WI38 (cell line): ENCODE data around the gene STRBP.

ENCODE experiments used
- H3K4me3 ChIP-seq: 2 replicates; pipeline ENCODE4 v1.5.1; 2011; ENCODE audit warnings: low read depth, mild to moderate bottlenecking, control low read depth, low read length
- CTCF ChIP-seq: IDR thresholded peaks from 2 replicates; pipeline ENCODE4 v1.5.1; 2012; ENCODE audit warnings: low read depth, mild to moderate bottlenecking, control low read depth, low read length

STRBP gene

DNA sequence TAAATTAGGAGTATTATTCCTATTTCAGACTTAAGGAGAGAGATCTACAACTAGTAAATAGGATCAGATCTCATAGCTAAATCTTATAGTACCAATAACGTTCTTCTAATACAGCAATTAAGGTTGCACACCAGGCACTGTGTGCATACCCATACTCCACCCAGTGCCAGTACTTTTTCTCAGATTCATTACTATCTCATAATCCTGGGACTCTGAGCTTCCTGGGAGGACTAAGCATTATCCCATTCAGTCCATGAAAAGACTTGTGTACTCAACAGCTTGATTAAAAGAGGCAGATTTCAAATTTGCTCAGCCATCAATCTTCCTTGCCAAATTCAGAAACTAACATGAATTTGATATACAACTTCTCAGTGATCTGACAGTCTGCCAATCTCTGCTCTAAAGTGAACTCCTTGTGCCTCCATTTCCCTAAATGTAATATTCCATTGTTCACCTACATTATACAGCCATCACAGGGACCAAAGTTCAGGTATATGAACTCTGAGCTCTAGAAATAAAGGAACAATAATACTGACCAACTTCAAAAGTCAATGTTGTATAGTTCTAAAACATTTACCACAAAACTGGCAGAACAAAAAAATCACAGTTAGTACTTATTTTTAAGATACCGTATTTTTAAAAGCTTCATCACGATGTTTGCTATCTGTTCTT, 7.2 kb downstream of the STRBP start:
- TF ChIP-seq CTCF = no peak
- no peak overlapping the region for H3K4me3 ChIP-seq

GRCh38 chr9:123260340-123260739, 8.0 kb downstream of the STRBP start:
- no peak overlapping the region for H3K4me3 ChIP-seq
- no peak for TF ChIP-seq CTCF

- no peak overlapping the region for H3K4me3 ChIP-seq
Observed at GRCh38 chr9:123257276-123257675, 11.1 kb downstream of the STRBP start.

GRCh38 chr9:123255718-123256117, 12.7 kb downstream of the STRBP start:
- TF ChIP-seq CTCF = no peak
- H3K4me3 ChIP-seq = no peak overlapping the region

More at GRCh38 chr9:123257276-123257675, 11.1 kb downstream of the STRBP start:
- TF ChIP-seq CTCF = no peak

DNA sequence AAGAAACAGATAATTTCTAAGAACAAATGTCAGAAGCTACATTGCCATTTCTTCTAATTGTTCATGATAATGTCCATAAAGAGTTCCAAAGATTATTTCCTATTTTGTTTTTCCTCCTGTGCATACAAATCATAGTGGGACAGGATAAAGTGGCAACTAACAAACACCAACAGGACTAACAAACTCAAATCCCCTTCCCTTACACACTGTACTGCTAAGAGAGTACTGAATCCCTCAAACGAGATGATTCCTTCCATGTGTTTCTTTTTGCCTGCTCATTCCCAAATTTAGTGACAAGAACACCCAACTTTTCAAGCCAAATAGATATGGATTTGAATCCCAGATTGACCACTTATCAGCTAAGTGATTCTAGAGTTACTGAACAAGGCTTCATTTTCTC, 15.2 kb downstream of the STRBP start:
- no peak overlapping the region for H3K4me3 ChIP-seq
- TF ChIP-seq CTCF = no peak

GRCh38 chr9:123251741-123252140, 16.6 kb downstream of the STRBP start:
- no peak for TF ChIP-seq CTCF
- no peak overlapping the region for H3K4me3 ChIP-seq

GRCh38 chr9:123251324-123251723, 17.1 kb downstream of the STRBP start:
- no peak overlapping the region for H3K4me3 ChIP-seq
- no peak for TF ChIP-seq CTCF
